ENCODE data around the gene JAML.

JAML gene

DNA sequence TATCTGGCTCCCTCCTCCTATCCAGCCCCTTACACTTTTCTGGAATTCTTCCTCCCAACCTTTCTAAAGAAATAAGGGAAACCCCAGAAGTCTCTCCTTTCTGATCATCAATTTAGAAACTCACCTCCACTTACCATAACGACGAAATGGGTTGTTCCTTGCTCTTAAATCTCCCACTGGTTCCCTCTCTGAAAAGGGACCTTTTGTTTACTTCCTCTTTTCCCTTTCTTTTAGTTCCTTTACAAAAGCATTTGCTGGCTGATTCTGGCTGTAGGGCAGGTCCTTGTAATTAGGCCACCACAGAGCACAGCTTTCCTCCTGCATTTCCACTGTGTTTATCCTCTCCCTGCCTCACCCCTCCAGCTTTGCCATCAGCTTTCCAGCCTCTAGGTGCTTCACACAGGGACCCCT, 12.0 kb downstream of the JAML start:
- H3K27ac ChIP-seq: no peak overlapping the region
- CTCF ChIA-PET: interaction anchor here (1.5 kb wide), 1 partner anchor 15 kb away, joined by 4 read pairs; no protein-coding TSS in a partner anchor
- DNase-seq (ENCODE audit: low spot score): no peak
- no peak for TF ChIP-seq CTCF (conservative IDR thresholded peaks at IDR 0.05; ENCODE audit: low read depth)
- POLR2A ChIA-PET (ENCODE audit: low non-redundant PET): no interaction called here

- no peak for TF ChIP-seq CTCF (conservative IDR thresholded peaks at IDR 0.05; ENCODE audit: low read depth)
- CTCF ChIA-PET: interaction anchor here (1.5 kb wide), 1 partner anchor 14 kb away, joined by 4 read pairs; no protein-coding TSS in a partner anchor
- POLR2A ChIA-PET (ENCODE audit: low non-redundant PET): no interaction called here
- no peak overlapping the region for H3K27ac ChIP-seq
- no peak for DNase-seq (ENCODE audit: low spot score)
Observed at GRCh38 chr11:118212131-118212725, 12.6 kb downstream of the JAML start.

DNA sequence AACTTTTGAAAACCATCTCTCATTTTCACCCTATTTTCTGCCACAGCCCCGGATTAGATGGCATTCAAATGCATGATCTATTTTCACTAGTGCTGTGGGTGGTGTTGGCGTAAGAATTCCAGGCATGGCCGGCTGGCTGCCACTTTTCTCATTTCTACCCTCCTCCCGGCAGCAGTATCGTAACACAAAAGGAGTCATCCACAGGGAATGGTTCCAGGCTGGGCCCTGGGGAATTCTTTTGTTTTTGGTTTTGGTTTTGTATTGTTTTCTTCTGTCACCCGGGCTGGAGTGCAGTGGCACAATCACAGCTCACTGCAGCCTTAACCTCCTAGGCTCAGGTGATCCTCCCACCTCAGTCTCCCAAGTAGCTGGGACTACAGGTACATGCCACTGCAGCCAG, 13.8 kb downstream of the JAML start:
- ChIA-PET POLR2A (ENCODE audit: low non-redundant PET) (no interaction called here), CTCF (no interaction called here)
- no peak for DNase-seq (ENCODE audit: low spot score)
- no peak overlapping the region for H3K27ac ChIP-seq
- TF ChIP-seq CTCF (conservative IDR thresholded peaks at IDR 0.05; ENCODE audit: low read depth): no peak

DNA sequence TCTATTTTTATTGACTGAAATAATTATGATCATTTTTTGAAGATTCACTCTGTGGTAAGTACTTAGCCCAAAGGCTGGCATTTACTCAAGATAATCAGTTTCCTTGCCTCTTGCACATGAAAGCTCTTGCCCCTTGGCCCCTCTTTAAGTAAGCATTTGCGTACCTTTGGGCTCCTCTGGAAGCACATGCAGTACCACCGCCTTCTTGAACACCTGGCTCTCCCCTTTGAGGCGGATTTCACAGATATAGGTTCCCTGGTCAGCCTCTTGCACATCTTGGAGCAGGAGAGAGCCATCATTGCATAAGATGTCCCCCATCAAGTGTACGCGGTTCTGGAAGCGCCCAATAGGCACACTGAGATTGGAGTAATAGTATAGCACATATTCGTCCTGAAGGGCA, 14.5 kb downstream of the JAML start:
- CTCF ChIA-PET: no interaction called here
- no peak for TF ChIP-seq CTCF (conservative IDR thresholded peaks at IDR 0.05; ENCODE audit: low read depth)
- POLR2A ChIA-PET (ENCODE audit: low non-redundant PET): no interaction called here
- DNase-seq (ENCODE audit: low spot score): no peak
- H3K27ac ChIP-seq: no peak overlapping the region

- POLR2A ChIA-PET (ENCODE audit: low non-redundant PET): no interaction called here
- TF ChIP-seq CTCF (conservative IDR thresholded peaks at IDR 0.05; ENCODE audit: low read depth): no peak
- CTCF ChIA-PET: interaction anchor here (1.9 kb wide), 1 partner anchor 11 kb away, joined by 8 read pairs; no protein-coding TSS in a partner anchor
- no peak for DNase-seq (ENCODE audit: low spot score)
- H3K27ac ChIP-seq: no peak overlapping the region
Observed at GRCh38 chr11:118209033-118209432, 15.8 kb downstream of the JAML start.

- TF ChIP-seq CTCF (conservative IDR thresholded peaks at IDR 0.05; ENCODE audit: low read depth): no peak
- POLR2A ChIA-PET (ENCODE audit: low non-redundant PET): no interaction called here
- DNase-seq (ENCODE audit: low spot score): no peak
- CTCF ChIA-PET: interaction anchor here (1.9 kb wide), 1 partner anchor 9 kb away, joined by 8 read pairs; no protein-coding TSS in a partner anchor
- H3K27ac ChIP-seq: no peak overlapping the region
Observed at GRCh38 chr11:118207079-118207478, 17.7 kb downstream of the JAML start.

Data from RWPE1 (cell line).